DND-41 (cell line): Measurements from ENCODE around the gene RUNX1.

Experiments
- ATAC-seq: fragments of 200-7000 bp; cut with Tn5 transposase; 3 replicates; pipeline ENCODE4 v1.9.1; 2021; ENCODE audit warnings: low read depth; ENCODE audit not compliant: insufficient read depth
- DNase-seq: peaks from one replicate; pipeline ENCODE4 v3.0.0-alpha.2; 2020
- H2AFZ ChIP-seq: 2 replicates; pipeline ENCODE4 v1.6.0; 2012; ENCODE audit warnings: low read depth, low read length
- H3K27ac ChIP-seq: 2 replicates; pipeline ENCODE4 v1.5.1; 2012; ENCODE audit warnings: low read length, inconsistent platforms
- H3K27me3 ChIP-seq: fragments of 200-600 bp; sonication (generic); 2 replicates; pipeline ENCODE4 v1.6.0; 2012; ENCODE audit warnings: low read length, mild to moderate bottlenecking, inconsistent platforms; ENCODE audit not compliant: insufficient read depth, poor library complexity
- H3K36me3 ChIP-seq: 2 replicates; pipeline ENCODE4 v1.5.1; 2012; ENCODE audit warnings: low read length, inconsistent platforms; ENCODE audit not compliant: insufficient read depth
- H3K4me1 ChIP-seq: 2 replicates; pipeline ENCODE4 v1.5.1; 2012; ENCODE audit warnings: mild to moderate bottlenecking, low read length; ENCODE audit not compliant: insufficient read depth
- H3K4me2 ChIP-seq: 2 replicates; pipeline ENCODE4 v1.6.0; 2012; ENCODE audit warnings: mild to moderate bottlenecking, moderate library complexity, low read length, inconsistent platforms; ENCODE audit not compliant: insufficient read depth
- H3K4me3 ChIP-seq, 2 experiments: fragments of 200-600 bp in 1 of 2; shearing (Covaris generic) in 1 of 2; 2 replicates each; pipeline ENCODE4 v1.5.1; 2012 to 2016; ENCODE audit warnings: inconsistent platforms in 2 of 2, low read length in 2 of 2, mild to moderate bottlenecking in 2 of 2, low read depth in 1 of 2, moderate library complexity in 1 of 2
- H3K79me2 ChIP-seq: 2 replicates; pipeline ENCODE4 v1.6.0; 2012; ENCODE audit warnings: low read length, inconsistent platforms; ENCODE audit not compliant: insufficient read depth
- H3K9ac ChIP-seq: 2 replicates; pipeline ENCODE4 v1.6.0; 2012; ENCODE audit warnings: low read depth, mild to moderate bottlenecking, inconsistent platforms, low read length, moderate library complexity
- H3K9me3 ChIP-seq: 2 replicates; pipeline ENCODE4 v1.5.1; 2012; ENCODE audit warnings: low read length, moderate library complexity, mild to moderate bottlenecking, inconsistent platforms; ENCODE audit not compliant: insufficient read depth, severe bottlenecking
- H4K20me1 ChIP-seq: 2 replicates; pipeline ENCODE4 v1.6.0; 2012; ENCODE audit warnings: low read length; ENCODE audit not compliant: insufficient read depth
- CTCF ChIP-seq: IDR thresholded peaks from 2 replicates; pipeline ENCODE4 v1.5.1; 2012; ENCODE audit warnings: borderline replicate concordance, low read length, moderate library complexity, mild to moderate bottlenecking; ENCODE audit not compliant: poor library complexity, severe bottlenecking; ENCODE audit errors: extremely low read depth
- EZH2 ChIP-seq: IDR thresholded peaks from 3 replicates; pipeline ENCODE4 v1.6.1; 2012; ENCODE audit warnings: borderline replicate concordance, low read depth, mild to moderate bottlenecking, moderate library complexity, low read length, inconsistent platforms; ENCODE audit not compliant: severe bottlenecking

RUNX1 gene

GRCh38 chr21:35027563-35028450, 21.3 kb downstream of the RUNX1 start:
- no peak for ATAC-seq
- Histone ChIP-seq H3K27ac (peak overlapping the region; percentile 93), H3K27me3 (no peaks in the 10 kb centered on the region), H3K79me2 (peaks cover 92% of the 10 kb centered on the region), H3K4me1 (peaks cover 95% of the 10 kb centered on the region), H2AFZ (no peak overlapping the region), H3K9ac (peak overlapping the region; percentile 69), H4K20me1 (peaks cover 15% of the 10 kb centered on the region), H3K36me3 (peaks cover 57% of the 10 kb centered on the region), H3K4me3 (peak overlapping the region; percentile 8 to 54; a peak in 3 of 4 replicates), H3K4me2 (peak overlapping the region; percentile 76), H3K9me3 (no peaks in the 10 kb centered on the region)
- DNase-seq, result peak; percentile 37
- TF ChIP-seq CTCF, result peak; percentile 22
- TF ChIP-seq EZH2, result no peak

- ATAC-seq (peak; percentile 87), DNase-seq (peak; percentile 96)
- Histone ChIP-seq H3K27ac (peak overlapping the region; percentile 93), H3K9ac (peak overlapping the region; percentile 69), H3K9me3 (no peaks in the 10 kb centered on the region), H3K4me3 (peak overlapping the region; percentile 24 to 54; a peak in 3 of 4 replicates), H3K79me2 (peaks cover 91% of the 10 kb centered on the region), H4K20me1 (peaks cover 16% of the 10 kb centered on the region), H3K4me2 (peak overlapping the region; percentile 76), H3K27me3 (no peaks in the 10 kb centered on the region), H3K4me1 (peaks cover 93% of the 10 kb centered on the region), H3K36me3 (peaks cover 55% of the 10 kb centered on the region), H2AFZ (peak overlapping the region; percentile 49)
- TF ChIP-seq CTCF (peak; percentile 35), EZH2 (no peak)
Measured at GRCh38 chr21:35026617-35027562, 22.2 kb downstream of the RUNX1 start.

- DNase-seq, result no peak
- H3K27ac ChIP-seq, result peak overlapping the region; percentile 93
- no peak for TF ChIP-seq EZH2
- no peak for TF ChIP-seq CTCF
- H2AFZ ChIP-seq, result peak overlapping the region; percentile 32; the same call in 1 of the 2 replicates
- no peaks in the 10 kb centered on the region for H3K9me3 ChIP-seq
- ATAC-seq, result no peak
- H3K4me3 ChIP-seq, result peak overlapping the region; percentile 24 to 54; a peak in 3 of 4 replicates
- H4K20me1 ChIP-seq, result peaks cover 19% of the 10 kb centered on the region
- H3K36me3 ChIP-seq, result peaks cover 55% of the 10 kb centered on the region
- H3K27me3 ChIP-seq, result no peaks in the 10 kb centered on the region
- H3K4me2 ChIP-seq, result peak overlapping the region; percentile 76
- peak overlapping the region; percentile 69 for H3K9ac ChIP-seq
- peaks cover 92% of the 10 kb centered on the region for H3K4me1 ChIP-seq
- H3K79me2 ChIP-seq, result peaks cover 91% of the 10 kb centered on the region
Measured at GRCh38 chr21:35026153-35026500, 23.0 kb downstream of the RUNX1 start.
